Measurements from ENCODE around the gene RRAGD.

Gene RRAGD

DNA sequence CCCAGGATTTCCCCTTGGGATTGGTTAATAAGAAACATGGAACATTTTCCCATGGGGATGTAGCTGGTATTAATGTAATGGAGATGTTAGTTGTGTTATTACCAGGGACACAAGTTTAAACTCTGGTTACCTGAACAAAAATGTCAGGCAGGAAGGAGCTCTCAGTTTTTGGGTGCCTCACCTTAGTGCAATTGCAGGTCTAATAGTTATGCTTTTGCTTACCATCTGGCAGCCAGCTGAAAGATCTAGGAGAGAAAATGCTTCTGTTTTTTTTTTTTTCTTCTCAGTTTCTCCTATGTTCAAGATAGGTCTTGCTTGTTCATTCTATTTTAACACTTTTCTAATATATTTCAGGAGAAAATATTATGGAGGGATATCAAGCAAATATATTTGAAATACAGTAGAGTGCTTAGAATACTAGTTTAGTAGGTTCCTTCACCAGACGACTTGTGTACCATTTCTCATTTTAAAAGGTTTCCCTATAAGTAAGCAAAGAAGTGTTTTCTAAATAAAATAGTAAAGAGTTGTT, 55.4 kb downstream of the RRAGD start:
- TF ChIP-seq CTCF (conservative IDR thresholded peaks at IDR 0.05; ENCODE audit: low read length) (no peak), EZH2phosphoT487 (IDR thresholded peaks at IDR 0.05; ENCODE audit: borderline replicate concordance) (no peak)
- peak overlapping the region; percentile 70 for H3K4me3 ChIP-seq (ENCODE audit: low read length, poor library complexity, severe bottlenecking)
- no peaks in the 10 kb centered on the region for H3F3A ChIP-seq (ENCODE audit: low read depth)
- H3K9me2 ChIP-seq (replicated peaks; ENCODE audit: low read depth, low read length), result no peaks in the 10 kb centered on the region
- peaks cover 27% of the 10 kb centered on the region for H3K79me2 ChIP-seq (ENCODE audit: insufficient read depth, low read length)
- no peaks in the 10 kb centered on the region for H3K36me3 ChIP-seq (ENCODE audit: insufficient read depth, low read length)
- no peaks in the 10 kb centered on the region for H3K9me3 ChIP-seq (ENCODE audit: insufficient read depth, low read depth, low read length)
- peak overlapping the region; percentile 85 for H2AFZ ChIP-seq (ENCODE audit: low read length)
- peaks cover under 1% of the 10 kb centered on the region for H4K20me1 ChIP-seq (ENCODE audit: insufficient read depth, low read length, poor library complexity, severe bottlenecking)
- H3K27me3 ChIP-seq (ENCODE audit: insufficient read depth, low read length, poor library complexity, severe bottlenecking), result no peaks in the 10 kb centered on the region
- H3K4me2 ChIP-seq (ENCODE audit: low read depth, low read length, poor library complexity, severe bottlenecking), result peak overlapping the region; percentile 87
- peaks cover 60% of the 10 kb centered on the region for H3K4me1 ChIP-seq (ENCODE audit: insufficient read depth, low read length, poor library complexity, severe bottlenecking)
- peak overlapping the region; percentile 77 for H3K9ac ChIP-seq (ENCODE audit: low read depth, low read length, poor library complexity, severe bottlenecking)

DNA sequence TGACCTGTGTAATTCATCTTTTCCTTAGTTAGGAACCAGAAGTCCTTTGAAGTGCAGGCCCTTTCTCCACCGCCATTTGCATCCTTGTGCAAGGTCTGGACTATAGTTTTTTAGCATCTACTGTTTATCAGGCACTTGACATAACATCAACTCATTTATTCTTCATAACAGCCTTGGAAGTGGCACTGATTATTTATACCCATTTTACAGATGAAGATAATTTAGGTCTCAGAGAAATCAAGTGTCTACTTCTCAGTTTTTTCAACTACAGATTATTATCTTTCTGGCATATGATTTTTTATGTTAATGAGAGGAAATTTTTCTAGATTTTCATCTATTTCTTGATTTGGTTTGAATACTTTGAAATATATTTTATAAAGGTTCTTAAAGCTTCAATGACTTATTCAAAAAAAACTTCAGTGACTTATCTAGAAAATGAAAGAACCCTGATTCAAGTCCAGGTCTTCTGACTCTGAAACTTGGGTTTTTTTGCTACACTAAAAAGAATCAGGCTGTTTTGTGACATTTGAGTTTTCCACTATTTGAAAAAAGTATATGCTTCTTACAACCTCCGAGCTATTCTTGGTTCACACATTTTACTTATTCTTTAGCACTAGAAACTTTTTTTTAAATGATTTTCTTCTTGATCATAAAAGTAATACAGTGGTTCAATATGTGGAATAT, 56.4 kb downstream of the RRAGD start:
- TF ChIP-seq CTCF (conservative IDR thresholded peaks at IDR 0.05; ENCODE audit: low read length) (no peak), EZH2phosphoT487 (IDR thresholded peaks at IDR 0.05; ENCODE audit: borderline replicate concordance) (no peak)
- no peaks in the 10 kb centered on the region for H3K9me3 ChIP-seq (ENCODE audit: insufficient read depth, low read depth, low read length)
- no peaks in the 10 kb centered on the region for H3K27me3 ChIP-seq (ENCODE audit: insufficient read depth, low read length, poor library complexity, severe bottlenecking)
- H3K79me2 ChIP-seq (ENCODE audit: insufficient read depth, low read length), result peaks cover 37% of the 10 kb centered on the region
- no peak overlapping the region for H3K4me3 ChIP-seq (ENCODE audit: low read length, poor library complexity, severe bottlenecking)
- H2AFZ ChIP-seq (ENCODE audit: low read length), result no peak overlapping the region
- H3K9me2 ChIP-seq (replicated peaks; ENCODE audit: low read depth, low read length), result no peaks in the 10 kb centered on the region
- peaks cover 54% of the 10 kb centered on the region for H3K4me1 ChIP-seq (ENCODE audit: insufficient read depth, low read length, poor library complexity, severe bottlenecking)
- no peak overlapping the region for H3K9ac ChIP-seq (ENCODE audit: low read depth, low read length, poor library complexity, severe bottlenecking)
- H3F3A ChIP-seq (ENCODE audit: low read depth), result peaks cover 1% of the 10 kb centered on the region; the same call in 1 of the 2 replicates
- H3K4me2 ChIP-seq (ENCODE audit: low read depth, low read length, poor library complexity, severe bottlenecking), result peak overlapping the region; percentile 87
- no peaks in the 10 kb centered on the region for H3K36me3 ChIP-seq (ENCODE audit: insufficient read depth, low read length)
- peaks cover 6% of the 10 kb centered on the region for H4K20me1 ChIP-seq (ENCODE audit: insufficient read depth, low read length, poor library complexity, severe bottlenecking)

GRCh38 chr6:89353702-89354392, 58.2 kb downstream of the RRAGD start:
- Histone ChIP-seq H3F3A (ENCODE audit: low read depth) (peaks cover 2% of the 10 kb centered on the region; the same call in 1 of the 2 replicates), H4K20me1 (ENCODE audit: insufficient read depth, low read length, poor library complexity, severe bottlenecking) (peaks cover 19% of the 10 kb centered on the region), H3K9me3 (ENCODE audit: insufficient read depth, low read depth, low read length) (no peaks in the 10 kb centered on the region), H3K36me3 (ENCODE audit: insufficient read depth, low read length) (no peaks in the 10 kb centered on the region), H3K9me2 (replicated peaks; ENCODE audit: low read depth, low read length) (no peaks in the 10 kb centered on the region), H3K4me3 (ENCODE audit: low read length, poor library complexity, severe bottlenecking) (peak overlapping the region; percentile 93), H3K9ac (ENCODE audit: low read depth, low read length, poor library complexity, severe bottlenecking) (peak overlapping the region; percentile 87), H3K4me2 (ENCODE audit: low read depth, low read length, poor library complexity, severe bottlenecking) (peak overlapping the region; percentile 88), H3K27me3 (ENCODE audit: insufficient read depth, low read length, poor library complexity, severe bottlenecking) (no peaks in the 10 kb centered on the region), H3K79me2 (ENCODE audit: insufficient read depth, low read length) (peaks cover 56% of the 10 kb centered on the region), H3K4me1 (ENCODE audit: insufficient read depth, low read length, poor library complexity, severe bottlenecking) (peaks cover 60% of the 10 kb centered on the region), H2AFZ (ENCODE audit: low read length) (no peak overlapping the region)
- no peak for TF ChIP-seq EZH2phosphoT487 (IDR thresholded peaks at IDR 0.05; ENCODE audit: borderline replicate concordance)
- no peak for TF ChIP-seq CTCF (conservative IDR thresholded peaks at IDR 0.05; ENCODE audit: low read length)
